Left forelimb (tissue), 1 donor: ENCODE results near the gene CLMN.
"Not testable (repeated sequence)": the region's sequence is repeated elsewhere in the genome, so short reads cannot be mapped to it uniquely, and the experiment has no call there.

Source experiments
- DNase-seq: peaks from one replicate; pipeline ENCODE4 v3.0.0-alpha.2; 2018; ENCODE audit warnings: low spot score

CLMN gene

DNA sequence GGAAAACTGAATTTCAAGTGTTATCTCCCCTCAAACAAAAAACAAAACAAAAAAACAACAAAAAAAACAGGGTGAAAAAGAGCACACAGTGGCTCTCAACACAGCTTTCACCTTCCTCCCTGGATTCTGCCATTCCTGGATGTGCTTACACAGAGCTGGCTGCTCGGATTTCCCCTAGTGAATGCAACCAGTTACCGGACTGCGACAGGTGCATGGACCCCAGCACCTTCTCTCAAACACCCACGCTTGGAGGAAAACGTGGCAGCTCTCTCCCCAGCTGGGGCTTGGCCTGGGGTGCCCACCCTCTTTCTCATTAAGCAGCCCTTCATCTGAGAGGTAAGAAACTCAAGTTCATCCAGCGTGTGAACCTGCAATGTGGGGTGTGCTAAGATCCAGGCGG, 128.9 kb downstream of the CLMN start:
- no peak for DNase-seq

- no peak for DNase-seq
These were observed 129.3 kb downstream of the CLMN start for GRCh38 chr14:95190346-95190840.

DNA sequence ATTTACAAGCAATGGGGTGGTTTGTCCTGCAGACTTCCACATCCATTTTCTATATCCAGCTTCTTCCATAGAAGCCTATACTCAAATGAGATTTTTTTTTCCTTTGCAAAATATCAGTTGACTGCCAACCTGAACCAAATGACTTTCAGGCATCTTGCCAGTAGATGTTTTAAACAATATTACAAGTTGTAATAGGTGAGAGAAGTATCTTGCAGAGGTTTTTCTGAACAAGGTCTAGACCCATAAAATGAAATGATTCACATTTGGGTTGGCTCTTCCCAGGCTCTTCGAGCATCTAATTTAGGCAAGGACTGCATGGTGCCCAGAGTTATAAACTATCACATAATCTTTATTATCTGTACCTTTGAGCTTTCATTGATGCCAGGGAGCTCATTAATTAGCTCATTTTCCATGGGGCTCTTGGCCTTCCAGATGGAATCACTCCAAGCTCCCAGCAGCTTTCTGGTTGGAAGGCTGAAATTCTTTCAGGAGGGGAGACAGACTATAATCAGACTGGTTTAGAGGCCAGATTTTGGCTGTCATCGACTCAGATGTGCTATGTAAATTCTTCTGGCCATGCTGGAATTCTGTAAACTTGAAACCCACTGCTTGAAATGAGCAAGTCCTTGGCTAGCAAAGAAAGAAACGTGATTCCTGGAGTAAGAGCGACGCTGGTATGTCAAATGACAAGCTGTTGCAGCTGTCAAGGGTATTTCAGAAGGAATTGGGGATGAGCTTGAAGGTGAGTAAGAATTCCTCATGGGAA, 130.2 kb downstream of the CLMN start:
- DNase-seq = no peak

GRCh38 chr14:95188380-95188779, 131.3 kb downstream of the CLMN start:
- no peak for DNase-seq

DNA sequence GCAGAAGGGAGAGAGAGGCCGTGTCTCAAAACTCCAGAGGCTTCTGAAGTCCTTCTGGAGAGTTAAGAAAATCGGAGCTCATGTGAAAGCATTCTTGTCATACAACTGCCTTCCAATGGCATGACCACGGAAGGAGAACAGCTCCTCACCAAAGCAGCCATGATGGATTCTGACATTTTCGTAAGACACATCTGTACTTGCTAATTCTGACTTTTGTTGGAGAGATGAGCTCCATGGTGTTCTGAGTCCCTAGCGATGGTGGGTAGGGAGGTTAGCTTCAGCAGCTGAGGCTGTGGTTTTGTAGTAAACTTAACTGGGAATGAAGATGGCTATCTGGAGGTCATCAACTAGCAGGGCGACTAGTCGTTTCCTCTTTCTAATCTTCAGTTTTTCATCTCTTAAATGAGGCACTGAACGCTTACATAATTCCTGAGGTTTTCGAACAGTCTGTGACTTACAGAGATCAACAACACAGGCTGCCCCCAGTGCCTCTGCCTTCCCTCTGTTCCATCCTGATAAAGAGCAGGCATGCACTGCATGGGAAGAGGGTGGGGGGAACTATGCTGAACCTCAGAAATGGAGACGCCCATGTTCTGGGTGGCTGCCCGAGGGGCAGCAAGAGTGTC, 133.8 kb downstream of the CLMN start:
- no peak for DNase-seq

DNA sequence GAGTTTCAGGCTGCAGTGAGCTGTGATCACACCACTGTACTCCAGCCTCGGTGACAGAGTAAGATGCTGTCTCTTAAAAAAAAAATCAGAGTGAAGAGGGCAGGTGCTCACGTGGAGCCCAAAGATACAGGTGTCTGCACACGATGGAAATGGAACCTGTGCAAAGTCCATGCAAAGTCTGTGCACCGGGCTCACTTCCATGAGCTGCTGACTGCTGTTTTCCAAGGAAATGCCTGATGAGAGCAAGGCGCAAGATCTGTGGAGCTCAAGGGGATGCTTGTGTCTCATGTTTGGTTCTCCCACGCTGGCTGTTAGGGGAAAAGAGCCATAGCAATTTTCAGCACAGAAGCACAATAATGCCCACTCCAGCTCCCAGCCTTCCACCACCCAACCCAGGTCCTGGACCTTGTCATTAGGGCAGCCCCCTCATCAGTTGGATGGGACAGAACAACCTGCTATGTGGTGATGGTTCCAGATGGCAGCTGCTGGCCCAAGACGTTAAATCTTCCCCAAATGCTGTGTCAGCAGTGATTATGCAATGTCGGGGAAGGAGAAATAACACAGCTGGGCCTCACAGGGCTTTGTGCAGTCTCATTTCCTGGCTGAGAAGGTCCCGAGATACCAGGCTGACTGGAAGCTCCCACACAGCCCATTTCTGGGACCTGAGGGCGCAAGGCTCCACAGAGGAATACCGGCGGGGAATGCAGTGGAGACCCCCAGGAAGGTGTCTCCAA, 134.5 kb downstream of the CLMN start:
- no peak for DNase-seq

- DNase-seq = no peak
These were observed 135.3 kb downstream of the CLMN start for GRCh38 chr14:95184413-95184790.

GRCh38 chr14:95183532-95184412, 135.9 kb downstream of the CLMN start:
- no peak for DNase-seq

DNA sequence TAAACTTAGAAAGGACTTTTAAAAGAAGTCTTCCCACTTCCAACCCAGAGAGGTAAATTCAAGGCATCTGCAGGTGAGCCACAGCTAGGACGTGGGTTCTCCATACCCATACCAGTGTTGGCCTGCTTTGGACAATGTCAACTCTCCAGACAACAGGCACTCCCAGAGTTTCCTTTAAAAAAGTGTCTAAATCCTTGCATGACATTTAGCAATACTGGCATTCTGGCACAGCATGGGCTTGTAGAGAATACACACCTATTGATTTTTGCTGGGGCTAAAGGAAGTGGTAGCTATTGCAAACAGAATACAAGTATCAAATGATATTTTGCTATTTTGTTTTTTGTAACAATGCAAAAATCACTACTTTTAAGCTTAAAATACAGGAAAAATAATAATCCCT, 136.6 kb downstream of the CLMN start:
- DNase-seq = no peak

GRCh38 chr14:95182379-95182778, 137.3 kb downstream of the CLMN start:
- no peak for DNase-seq

DNA sequence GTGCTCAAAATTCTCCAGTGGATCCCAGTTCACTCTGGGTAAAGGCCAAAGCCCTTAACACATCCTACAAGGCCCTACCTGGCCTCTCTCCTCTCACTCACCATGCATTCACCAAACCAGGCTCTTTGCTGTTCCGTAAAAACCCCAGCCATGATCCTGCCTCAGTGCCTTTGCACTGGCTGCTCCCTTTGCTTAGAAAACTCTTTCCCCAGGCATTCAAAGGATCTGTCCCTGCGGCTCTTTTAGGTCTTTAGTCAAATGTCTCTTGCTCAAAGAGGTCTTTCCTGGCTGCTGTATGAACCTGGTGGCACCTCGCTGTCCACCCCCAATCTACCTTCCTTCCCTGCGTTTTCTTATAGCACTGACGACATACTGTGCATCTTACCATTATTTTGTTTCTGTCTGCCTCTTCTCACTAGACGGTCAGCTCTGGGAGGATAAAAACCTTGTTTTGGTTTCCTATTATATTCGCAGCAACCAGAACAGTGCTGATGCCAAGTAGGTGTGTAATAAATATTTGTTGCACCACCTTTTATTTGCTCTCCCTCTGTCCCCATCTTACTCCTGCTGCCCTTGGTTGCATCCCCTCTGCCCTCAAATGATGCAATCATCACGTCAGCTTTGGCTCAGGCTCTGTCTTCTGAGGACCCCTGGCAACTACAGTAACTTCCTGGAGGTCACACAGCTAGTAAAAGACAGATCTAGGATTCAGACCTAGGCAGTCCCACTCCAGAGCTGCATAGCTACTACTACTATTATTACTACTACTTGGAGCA, 138.6 kb downstream of the CLMN start:
- no peak for DNase-seq

DNA sequence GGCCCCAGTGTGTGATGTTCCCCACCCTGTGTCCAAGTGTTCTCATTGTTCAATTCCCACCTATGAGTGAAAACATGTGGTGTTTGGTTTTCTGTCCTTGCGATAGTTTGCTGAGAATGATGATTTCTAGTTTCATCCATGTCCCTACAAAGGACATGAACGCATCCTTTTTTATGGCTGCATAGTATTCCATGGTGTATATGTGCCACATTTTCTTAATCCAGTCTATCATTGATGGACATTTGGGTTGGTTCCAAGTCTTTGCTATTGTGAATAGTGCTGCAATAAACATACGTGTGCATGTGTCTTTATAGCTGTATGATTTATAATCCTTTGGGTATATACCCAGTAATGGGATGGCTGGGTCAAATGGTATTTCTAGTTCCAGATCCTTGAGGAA, 144.0 kb downstream of the CLMN start:
- DNase-seq = not testable (repeated sequence)

DNA sequence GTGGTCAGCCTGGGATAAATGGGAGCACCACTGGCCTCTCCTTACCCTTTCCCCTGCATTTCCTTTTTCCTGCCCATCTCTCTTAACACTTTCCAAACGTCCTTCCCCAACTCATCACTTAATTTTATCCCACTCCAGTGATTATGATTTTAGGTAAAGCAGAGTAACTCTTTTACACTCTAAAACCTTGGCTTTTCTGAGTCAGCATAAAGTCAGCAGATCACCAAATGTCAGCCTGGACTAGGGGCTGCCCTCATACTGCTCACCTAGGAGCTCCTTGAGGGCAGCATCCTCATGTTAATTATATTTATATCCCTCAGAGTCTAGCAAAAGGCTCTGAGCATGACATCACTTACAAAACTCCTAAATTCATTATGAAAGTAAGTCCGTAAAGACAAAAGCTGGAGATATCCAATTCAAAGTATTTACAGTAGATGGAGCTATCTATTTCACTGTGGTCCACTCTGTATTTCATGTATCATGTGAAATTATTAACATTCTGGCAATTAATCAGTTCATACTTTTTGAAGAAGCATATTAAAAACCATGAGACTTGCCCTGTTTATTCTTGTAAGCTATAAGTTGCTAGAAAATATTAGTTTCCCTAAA, 145.4 kb downstream of the CLMN start:
- DNase-seq = no peak

DNA sequence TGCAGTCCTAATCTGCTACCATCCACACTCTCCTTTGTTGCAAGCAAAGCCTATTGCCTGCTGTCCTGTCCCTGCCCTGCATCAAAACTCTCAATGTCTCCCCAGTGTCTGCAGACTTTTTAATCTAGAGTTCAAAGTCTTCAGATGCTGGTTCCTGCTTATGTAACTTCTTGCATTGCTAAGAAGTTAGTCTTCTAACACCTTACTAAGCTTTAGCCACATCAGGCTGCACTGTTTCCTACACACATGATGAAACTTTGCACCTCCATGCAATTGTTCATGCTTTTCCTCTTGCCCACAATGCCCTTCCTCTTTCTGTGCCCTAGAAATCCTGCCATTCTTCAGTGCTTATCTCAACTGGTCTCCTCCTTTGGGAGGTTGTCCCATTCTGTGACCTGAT, 146.2 kb downstream of the CLMN start:
- no peak for DNase-seq

DNA sequence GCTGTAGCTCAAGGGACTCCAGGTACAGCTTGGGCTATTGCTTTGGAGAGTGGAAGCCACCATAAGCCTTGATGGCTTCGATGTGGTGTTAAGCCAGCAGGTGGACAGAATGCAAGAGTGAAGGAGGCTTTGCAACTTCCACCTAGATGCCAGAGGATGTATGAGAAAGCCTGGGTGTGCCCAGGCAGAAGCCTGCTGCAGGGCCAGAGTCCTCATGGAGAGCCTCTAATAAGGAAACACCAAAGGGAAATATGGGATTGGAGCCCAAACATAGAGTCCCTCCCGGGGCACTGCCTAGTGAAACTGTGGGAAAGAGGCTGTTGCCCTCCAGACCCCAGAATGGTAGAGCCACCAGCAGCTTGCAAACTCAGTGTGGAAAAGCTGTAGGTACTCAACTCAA, 152.5 kb downstream of the CLMN start:
- DNase-seq = no peak

GRCh38 chr14:95165517-95165916, 154.2 kb downstream of the CLMN start:
- DNase-seq = no peak

GRCh38 chr14:95164506-95164905, 155.2 kb downstream of the CLMN start:
- DNase-seq = no peak

- DNase-seq = no peak
These were observed 156.0 kb downstream of the CLMN start for GRCh38 chr14:95163666-95164065.

DNA sequence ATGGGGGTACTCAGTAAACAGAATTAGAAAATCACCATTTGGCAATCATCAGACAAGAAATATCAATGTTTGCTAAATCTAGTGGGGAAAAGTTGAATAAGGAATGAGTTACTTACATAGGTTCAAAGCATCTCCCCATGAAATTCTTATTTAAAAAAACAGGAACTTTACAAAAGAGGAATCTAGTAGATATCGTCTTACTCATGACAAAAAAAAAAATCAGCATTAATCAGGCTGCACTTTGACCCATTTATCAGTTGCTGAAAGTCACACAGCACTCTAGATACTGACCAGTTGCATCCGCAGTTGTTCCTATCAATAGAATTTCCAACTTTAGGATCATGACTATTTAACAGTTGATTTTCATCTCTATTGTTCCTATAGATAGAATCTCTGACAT, 156.6 kb downstream of the CLMN start:
- no peak for DNase-seq

- no peak for DNase-seq
These were observed 157.1 kb downstream of the CLMN start for GRCh38 chr14:95162641-95163040.
